Brain microvascular endothelial cell (primary cell): ENCODE data around the gene MSI2.

Experiments
- DNase-seq: peaks from one replicate; pipeline ENCODE4 v3.0.0-alpha.2; 2020
- H3K27ac ChIP-seq: fragments of 250-450 bp; sonication (Bioruptor Pico); 2 replicates; pipeline ENCODE4 v1.5.1; 2020; ENCODE audit warnings: mild to moderate bottlenecking, moderate library complexity
- H3K27me3 ChIP-seq: fragments of 250-450 bp; sonication (Bioruptor Pico); replicated peaks from 2 replicates; pipeline ENCODE4 v1.5.1; 2020; ENCODE audit warnings: mild to moderate bottlenecking
- H3K36me3 ChIP-seq: fragments of 250-450 bp; sonication (Bioruptor Pico); replicated peaks from 2 replicates; pipeline ENCODE4 v1.5.1; 2020; ENCODE audit warnings: mild to moderate bottlenecking
- H3K4me3 ChIP-seq: 2 replicates; pipeline ENCODE4 v1.5.1; 2011; ENCODE audit warnings: low read depth, mild to moderate bottlenecking, control low read depth, low read length, moderate library complexity
- CTCF ChIP-seq: IDR thresholded peaks from 2 replicates; pipeline ENCODE4 v1.5.1; 2011; ENCODE audit warnings: low read depth, mild to moderate bottlenecking, moderate library complexity, low read length, control low read depth, inconsistent platforms; ENCODE audit errors: missing control alignments
- in situ Hi-C: cut with HindIII; loops from 2 replicates; pipeline ENCODE4 v1.10.0; 2017; ENCODE audit warnings: low sequenced_read_pairs, low pct_ligation_motif_present

The MSI2 gene

GRCh38 chr17:57349541-57350247, 93.4 kb downstream of the MSI2 start:
- DNase-seq, result no peak
- Histone ChIP-seq H3K27ac (no peak overlapping the region), H3K27me3 (no peaks in the 10 kb centered on the region), H3K36me3 (peaks cover 4% of the 10 kb centered on the region), H3K4me3 (no peak overlapping the region)
- TF ChIP-seq CTCF, result no peak
- in situ Hi-C loops, result no loop called here

- no peak for DNase-seq
- Histone ChIP-seq H3K4me3 (no peak overlapping the region), H3K27me3 (no peaks in the 10 kb centered on the region), H3K27ac (no peak overlapping the region), H3K36me3 (peaks cover 4% of the 10 kb centered on the region)
- in situ Hi-C loops, result no loop called here
- no peak for TF ChIP-seq CTCF
Observed at GRCh38 chr17:57350266-57350665, 93.9 kb downstream of the MSI2 start.

GRCh38 chr17:57352665-57353175, 96.4 kb downstream of the MSI2 start:
- no peak for DNase-seq
- Histone ChIP-seq H3K4me3 (no peak overlapping the region), H3K27me3 (no peaks in the 10 kb centered on the region), H3K36me3 (peaks cover 4% of the 10 kb centered on the region), H3K27ac (no peak overlapping the region)
- no peak for TF ChIP-seq CTCF
- in situ Hi-C loops, result no loop called here

GRCh38 chr17:57354673-57355072, 98.3 kb downstream of the MSI2 start:
- no peaks in the 10 kb centered on the region for H3K36me3 ChIP-seq
- in situ Hi-C loops, result no loop called here
- no peak for TF ChIP-seq CTCF
- no peak for DNase-seq
- no peaks in the 10 kb centered on the region for H3K27me3 ChIP-seq
- no peak overlapping the region for H3K4me3 ChIP-seq
- no peak overlapping the region for H3K27ac ChIP-seq

- no peak for DNase-seq
- no peaks in the 10 kb centered on the region for H3K27me3 ChIP-seq
- no peaks in the 10 kb centered on the region for H3K36me3 ChIP-seq
- H3K27ac ChIP-seq, result no peak overlapping the region
- in situ Hi-C loops, result no loop called here
- no peak overlapping the region for H3K4me3 ChIP-seq
- TF ChIP-seq CTCF, result no peak
Observed at GRCh38 chr17:57355090-57355859, 99.0 kb downstream of the MSI2 start.
